SJSA1 (cell line): Measurements from ENCODE around the gene MRGPRX3. TPM values are rescaled to one million over a fixed set of nuclear protein-coding genes. Genes with fewer than 3 reads are reported as not detected.

Experiments
- DNase-seq, 2 experiments: peaks; one replicate each; pipeline ENCODE4 v3.0.0-alpha.2; 2015 to 2020; ENCODE audit warnings: low spot score in 2 of 2, low read depth in 1 of 2
- H3K27ac ChIP-seq: fragments of 250-450 bp; sonication (Bioruptor Pico); 2 replicates; pipeline ENCODE4 v1.5.1; 2020; ENCODE audit warnings: mild to moderate bottlenecking, moderate library complexity
- H3K27me3 ChIP-seq: fragments of 250-450 bp; sonication (Bioruptor Pico); replicated peaks from 2 replicates; pipeline ENCODE4 v1.5.1; 2020; ENCODE audit warnings: mild to moderate bottlenecking, moderate library complexity
- H3K36me3 ChIP-seq: fragments of 250-450 bp; sonication (Bioruptor Pico); 2 replicates; pipeline ENCODE4 v1.5.1; 2020; ENCODE audit warnings: mild to moderate bottlenecking
- H3K4me1 ChIP-seq: fragments of 250-450 bp; sonication (Bioruptor Pico); replicated peaks from 2 replicates; pipeline ENCODE4 v1.6.1; 2021; ENCODE audit warnings: mild to moderate bottlenecking
- H3K4me3 ChIP-seq: fragments of 250-450 bp; sonication (Bioruptor Pico); 2 replicates; pipeline ENCODE4 v1.5.1; 2020; ENCODE audit warnings: mild to moderate bottlenecking
- H3K9me3 ChIP-seq: fragments of 250-450 bp; sonication (Bioruptor Pico); replicated peaks from 2 replicates; pipeline ENCODE4 v1.5.1; 2020; ENCODE audit warnings: mild to moderate bottlenecking
- total RNA-seq: library from RNA; depleted of rRNA; stranded (reverse); fragments of >200 nt; shearing (Covaris generic); gene quantifications from 2 replicates; pipeline ENCODE4 v1.2.3, GENCODE V29; 2014; rRNA removed

The MRGPRX3 gene
- not detected in 2 replicates for total RNA-seq

- no peak within 1 kb of the TSS for H3K27ac ChIP-seq
- peaks cover 11% of the 10 kb centered on the region for H3K27me3 ChIP-seq
- no peaks in the 10 kb centered on the region for H3K36me3 ChIP-seq
- DNase-seq = no peak
- no peak within 1 kb of the TSS for H3K4me3 ChIP-seq
- H3K9me3 ChIP-seq = no peaks in the 10 kb centered on the region
- H3K4me1 ChIP-seq = no peaks in the 10 kb centered on the region
Observed at GRCh38 chr11:18132341-18132740, at the start of gene MRGPRX3. MRGPRX3 (plus strand) TSS chr11:18132571; CDS start chr11:18137203, 4,632 bp downstream.

- Histone ChIP-seq H3K27me3 (no peaks in the 10 kb centered on the region), H3K36me3 (peaks cover 82% of the 10 kb centered on the region), H3K9me3 (no peaks in the 10 kb centered on the region), H3K27ac (no peak overlapping the region), H3K4me1 (0 out of 2 replicates have a peak, but pooled peaks cover 4% of the 10 kb centered on the region), H3K4me3 (no peak overlapping the region)
- peak in 1 of 2 experiments; percentile 3 for DNase-seq
Observed at GRCh38 chr11:18088366-18088765, 44.0 kb upstream of the MRGPRX3 start.

GRCh38 chr11:18088966-18089365, 43.4 kb upstream of the MRGPRX3 start:
- H3K4me1 ChIP-seq = 0 out of 2 replicates have a peak, but pooled peaks cover 4% of the 10 kb centered on the region
- DNase-seq = no peak
- peaks cover 84% of the 10 kb centered on the region for H3K36me3 ChIP-seq
- H3K27ac ChIP-seq = no peak overlapping the region
- H3K9me3 ChIP-seq = no peaks in the 10 kb centered on the region
- H3K27me3 ChIP-seq = no peaks in the 10 kb centered on the region
- H3K4me3 ChIP-seq = no peak overlapping the region

GRCh38 chr11:18091731-18092130, 40.6 kb upstream of the MRGPRX3 start:
- Histone ChIP-seq H3K27ac (no peak overlapping the region), H3K4me3 (no peak overlapping the region), H3K27me3 (no peaks in the 10 kb centered on the region), H3K4me1 (0 out of 2 replicates have a peak, but pooled peaks cover 4% of the 10 kb centered on the region), H3K9me3 (no peaks in the 10 kb centered on the region), H3K36me3 (peaks cover 96% of the 10 kb centered on the region)
- DNase-seq = no peak

GRCh38 chr11:18093959-18094358, 38.4 kb upstream of the MRGPRX3 start:
- no peak for DNase-seq
- Histone ChIP-seq H3K4me1 (0 out of 2 replicates have a peak, but pooled peaks cover 4% of the 10 kb centered on the region), H3K27ac (no peak overlapping the region), H3K4me3 (no peak overlapping the region), H3K36me3 (peaks cover 79% of the 10 kb centered on the region), H3K9me3 (no peaks in the 10 kb centered on the region), H3K27me3 (no peaks in the 10 kb centered on the region)

GRCh38 chr11:18100926-18101656, 31.3 kb upstream of the MRGPRX3 start:
- no peaks in the 10 kb centered on the region for H3K27me3 ChIP-seq
- H3K4me3 ChIP-seq = no peak overlapping the region
- H3K36me3 ChIP-seq = peaks cover 46% of the 10 kb centered on the region
- H3K9me3 ChIP-seq = no peaks in the 10 kb centered on the region
- no peak for DNase-seq
- H3K27ac ChIP-seq = no peak overlapping the region
- peaks cover 4% of the 10 kb centered on the region for H3K4me1 ChIP-seq

GRCh38 chr11:18105086-18105801, 27.1 kb upstream of the MRGPRX3 start:
- Histone ChIP-seq H3K27me3 (no peaks in the 10 kb centered on the region), H3K9me3 (no peaks in the 10 kb centered on the region), H3K36me3 (peaks cover 30% of the 10 kb centered on the region), H3K4me3 (peak overlapping the region; percentile 81), H3K27ac (peak overlapping the region; percentile 45), H3K4me1 (peaks cover 13% of the 10 kb centered on the region)
- DNase-seq = no peak

- Histone ChIP-seq H3K9me3 (no peaks in the 10 kb centered on the region), H3K4me3 (peak within 1 kb of the TSS; percentile 81), H3K27ac (peak within 1 kb of the TSS; percentile 45), H3K4me1 (peaks cover 13% of the 10 kb centered on the region), H3K27me3 (0 out of 2 replicates have a peak, but pooled peaks cover 6% of the 10 kb centered on the region), H3K36me3 (peaks cover 27% of the 10 kb centered on the region)
- DNase-seq = peak; percentile 90 to 94
Observed at GRCh38 chr11:18105802-18106574, 26.4 kb upstream of the MRGPRX3 start, which contains the start of gene SAAL1. SAAL1 (minus strand) TSS chr11:18106082; CDS start chr11:18106041, 41 bp downstream.

GRCh38 chr11:18106688-18107087, 25.7 kb upstream of the MRGPRX3 start:
- DNase-seq = peak in 1 of 2 experiments; percentile 76
- Histone ChIP-seq H3K27me3 (0 out of 2 replicates have a peak, but pooled peaks cover 8% of the 10 kb centered on the region), H3K4me1 (peaks cover 13% of the 10 kb centered on the region), H3K36me3 (peaks cover 20% of the 10 kb centered on the region), H3K4me3 (no peak overlapping the region), H3K27ac (peak overlapping the region; percentile 45), H3K9me3 (no peaks in the 10 kb centered on the region)

- H3K9me3 ChIP-seq = no peaks in the 10 kb centered on the region
- no peak overlapping the region for H3K27ac ChIP-seq
- H3K4me1 ChIP-seq = peaks cover 13% of the 10 kb centered on the region
- peaks cover 7% of the 10 kb centered on the region for H3K36me3 ChIP-seq
- peaks cover 8% of the 10 kb centered on the region; the same call in 1 of the 2 replicates for H3K27me3 ChIP-seq
- no peak for DNase-seq
- H3K4me3 ChIP-seq = no peak overlapping the region
Observed at GRCh38 chr11:18108254-18108653, 24.1 kb upstream of the MRGPRX3 start.

GRCh38 chr11:18111005-18111404, 21.4 kb upstream of the MRGPRX3 start:
- DNase-seq = no peak

GRCh38 chr11:18115360-18116127, 16.8 kb upstream of the MRGPRX3 start:
- Histone ChIP-seq H3K9me3 (no peaks in the 10 kb centered on the region; the same call in 1 of the 2 replicates), H3K27ac (no peak overlapping the region), H3K36me3 (no peaks in the 10 kb centered on the region), H3K4me1 (no peaks in the 10 kb centered on the region), H3K27me3 (peaks cover 31% of the 10 kb centered on the region), H3K4me3 (no peak overlapping the region)
- DNase-seq = peak; percentile 63 to 67

More at GRCh38 chr11:18111005-18111404, 21.4 kb upstream of the MRGPRX3 start:
- Histone ChIP-seq H3K4me3 (no peak overlapping the region), H3K27me3 (peaks cover 23% of the 10 kb centered on the region), H3K27ac (no peak overlapping the region), H3K9me3 (no peaks in the 10 kb centered on the region), H3K4me1 (peaks cover 10% of the 10 kb centered on the region), H3K36me3 (no peaks in the 10 kb centered on the region)
